ENCODE measurements around the gene GALNT5. TPM values are rescaled to one million over a fixed set of nuclear protein-coding genes. Genes with fewer than 3 reads are reported as not detected.

The GALNT5 gene
- total RNA-seq, 1 experiment from 2014 or later = 0.08 TPM

- H3K27me3 ChIP-seq (ENCODE audit: control insufficient read depth, insufficient read depth, low read length) = peaks cover 6% of the 10 kb centered on the region; the same call in 1 of the 2 replicates
- BruUV-seq (replicated peaks) = no TSS peak
- intact Hi-C loops (cut with micrococcal nuclease; ENCODE audit: unreplicated experiment) = loop anchor here (5.0 to 10.0 kb wide), 3 partner anchors 32 to 707 kb away; no protein-coding TSS in a partner anchor
- H3K4me1 ChIP-seq (ENCODE audit: control insufficient read depth, insufficient read depth, low read length) = no peaks in the 10 kb centered on the region
- CTCF ChIA-PET = no interaction called here
- DNase-seq (ENCODE audit: low read depth, low spot score) (no peak), ATAC-seq (no peak)
- TF ChIP-seq SIN3A (IDR thresholded peaks at IDR 0.05; ENCODE audit: borderline replicate concordance, insufficient read depth, low read depth, low read length) (no peak), POLR2AphosphoS5 (IDR thresholded peaks at IDR 0.05; ENCODE audit: low read depth, low read length) (no peak), TCF7L2 (IDR thresholded peaks at IDR 0.05; ENCODE audit: low read depth, low read length) (no peak)
- TF ChIP-seq, protein P1, sequence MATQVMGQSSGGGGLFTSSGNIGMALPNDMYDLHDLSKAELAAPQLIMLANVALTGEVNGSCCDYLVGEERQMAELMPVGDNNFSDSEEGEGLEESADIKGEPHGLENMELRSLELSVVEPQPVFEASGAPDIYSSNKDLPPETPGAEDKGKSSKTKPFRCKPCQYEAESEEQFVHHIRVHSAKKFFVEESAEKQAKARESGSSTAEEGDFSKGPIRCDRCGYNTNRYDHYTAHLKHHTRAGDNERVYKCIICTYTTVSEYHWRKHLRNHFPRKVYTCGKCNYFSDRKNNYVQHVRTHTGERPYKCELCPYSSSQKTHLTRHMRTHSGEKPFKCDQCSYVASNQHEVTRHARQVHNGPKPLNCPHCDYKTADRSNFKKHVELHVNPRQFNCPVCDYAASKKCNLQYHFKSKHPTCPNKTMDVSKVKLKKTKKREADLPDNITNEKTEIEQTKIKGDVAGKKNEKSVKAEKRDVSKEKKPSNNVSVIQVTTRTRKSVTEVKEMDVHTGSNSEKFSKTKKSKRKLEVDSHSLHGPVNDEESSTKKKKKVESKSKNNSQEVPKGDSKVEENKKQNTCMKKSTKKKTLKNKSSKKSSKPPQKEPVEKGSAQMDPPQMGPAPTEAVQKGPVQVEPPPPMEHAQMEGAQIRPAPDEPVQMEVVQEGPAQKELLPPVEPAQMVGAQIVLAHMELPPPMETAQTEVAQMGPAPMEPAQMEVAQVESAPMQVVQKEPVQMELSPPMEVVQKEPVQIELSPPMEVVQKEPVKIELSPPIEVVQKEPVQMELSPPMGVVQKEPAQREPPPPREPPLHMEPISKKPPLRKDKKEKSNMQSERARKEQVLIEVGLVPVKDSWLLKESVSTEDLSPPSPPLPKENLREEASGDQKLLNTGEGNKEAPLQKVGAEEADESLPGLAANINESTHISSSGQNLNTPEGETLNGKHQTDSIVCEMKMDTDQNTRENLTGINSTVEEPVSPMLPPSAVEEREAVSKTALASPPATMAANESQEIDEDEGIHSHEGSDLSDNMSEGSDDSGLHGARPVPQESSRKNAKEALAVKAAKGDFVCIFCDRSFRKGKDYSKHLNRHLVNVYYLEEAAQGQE (IDR thresholded peaks at IDR 0.05; ENCODE audit: insufficient read depth in 1 of 2, low read depth in 2 of 2, low read length in 1 of 2) = no peak
- TF ChIP-seq, protein P2, sequence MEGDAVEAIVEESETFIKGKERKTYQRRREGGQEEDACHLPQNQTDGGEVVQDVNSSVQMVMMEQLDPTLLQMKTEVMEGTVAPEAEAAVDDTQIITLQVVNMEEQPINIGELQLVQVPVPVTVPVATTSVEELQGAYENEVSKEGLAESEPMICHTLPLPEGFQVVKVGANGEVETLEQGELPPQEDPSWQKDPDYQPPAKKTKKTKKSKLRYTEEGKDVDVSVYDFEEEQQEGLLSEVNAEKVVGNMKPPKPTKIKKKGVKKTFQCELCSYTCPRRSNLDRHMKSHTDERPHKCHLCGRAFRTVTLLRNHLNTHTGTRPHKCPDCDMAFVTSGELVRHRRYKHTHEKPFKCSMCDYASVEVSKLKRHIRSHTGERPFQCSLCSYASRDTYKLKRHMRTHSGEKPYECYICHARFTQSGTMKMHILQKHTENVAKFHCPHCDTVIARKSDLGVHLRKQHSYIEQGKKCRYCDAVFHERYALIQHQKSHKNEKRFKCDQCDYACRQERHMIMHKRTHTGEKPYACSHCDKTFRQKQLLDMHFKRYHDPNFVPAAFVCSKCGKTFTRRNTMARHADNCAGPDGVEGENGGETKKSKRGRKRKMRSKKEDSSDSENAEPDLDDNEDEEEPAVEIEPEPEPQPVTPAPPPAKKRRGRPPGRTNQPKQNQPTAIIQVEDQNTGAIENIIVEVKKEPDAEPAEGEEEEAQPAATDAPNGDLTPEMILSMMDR (IDR thresholded peaks at IDR 0.05) = no peak
- in situ Hi-C loops (cut with HindIII; ENCODE audit: low pct_unique_long_range_greater_than_20kb, low sequenced_read_pairs) = no loop called here
- no peaks in the 10 kb centered on the region for H3K36me3 ChIP-seq (ENCODE audit: control insufficient read depth, insufficient read depth, low read length)
- H3K4me3 ChIP-seq (ENCODE audit: low read depth in 2 of 2, low read length in 2 of 2) = no peak overlapping the region
- H3K9me3 ChIP-seq (ENCODE audit: control insufficient read depth, insufficient read depth, low read depth, low read length) = no peaks in the 10 kb centered on the region
- no peak overlapping the region for H3K27ac ChIP-seq (ENCODE audit: low read length)
- POLR2A ChIA-PET = no interaction called here
These were observed 47.6 kb downstream of the GALNT5 start for GRCh38 chr2:157304811-157305722.

DNA sequence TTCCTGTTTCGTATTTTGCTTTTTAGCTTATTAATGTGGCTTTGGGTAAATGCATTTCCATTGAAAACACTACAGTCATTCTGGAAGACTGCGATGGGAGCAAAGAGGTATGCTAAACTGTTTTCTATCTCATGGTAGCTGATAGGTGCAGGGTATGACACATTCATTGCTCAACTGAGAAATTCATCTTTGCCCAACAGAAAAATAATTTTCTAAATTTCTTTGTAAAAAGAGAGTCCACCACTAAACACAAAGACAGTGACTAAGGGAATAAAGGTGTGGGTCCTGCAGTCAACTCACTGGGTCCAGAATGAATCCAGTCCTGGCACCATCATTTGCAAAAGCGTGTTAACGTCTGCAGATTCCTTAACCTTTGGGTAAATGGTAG, 48.2 kb downstream of the GALNT5 start:
- ChIA-PET CTCF (no interaction called here), POLR2A (no interaction called here)
- intact Hi-C loops (cut with micrococcal nuclease; ENCODE audit: unreplicated experiment) = loop anchor here (10.0 kb wide), 1 partner anchor 179 kb away; no protein-coding TSS in a partner anchor
- H3K9me3 ChIP-seq (ENCODE audit: control insufficient read depth, insufficient read depth, low read depth, low read length) = no peaks in the 10 kb centered on the region
- ATAC-seq (no peak), DNase-seq (ENCODE audit: low read depth, low spot score) (no peak)
- no peaks in the 10 kb centered on the region for H3K4me1 ChIP-seq (ENCODE audit: control insufficient read depth, insufficient read depth, low read length)
- TF ChIP-seq POLR2AphosphoS5 (IDR thresholded peaks at IDR 0.05; ENCODE audit: low read depth, low read length) (no peak), TCF7L2 (IDR thresholded peaks at IDR 0.05; ENCODE audit: low read depth, low read length) (no peak), SIN3A (IDR thresholded peaks at IDR 0.05; ENCODE audit: borderline replicate concordance, insufficient read depth, low read depth, low read length) (no peak)
- TF ChIP-seq, protein P2 (IDR thresholded peaks at IDR 0.05) = no peak
- TF ChIP-seq, protein P1 (IDR thresholded peaks at IDR 0.05; ENCODE audit: insufficient read depth in 1 of 2, low read depth in 2 of 2, low read length in 1 of 2) = no peak
- H3K27ac ChIP-seq (ENCODE audit: low read length) = no peak overlapping the region
- in situ Hi-C loops (cut with HindIII; ENCODE audit: low pct_unique_long_range_greater_than_20kb, low sequenced_read_pairs) = no loop called here
- no peak overlapping the region for H3K4me3 ChIP-seq (ENCODE audit: low read depth in 2 of 2, low read length in 2 of 2)
- H3K36me3 ChIP-seq (ENCODE audit: control insufficient read depth, insufficient read depth, low read length) = no peaks in the 10 kb centered on the region
- peaks cover 6% of the 10 kb centered on the region; the same call in 1 of the 2 replicates for H3K27me3 ChIP-seq (ENCODE audit: control insufficient read depth, insufficient read depth, low read length)
- no TSS peak for BruUV-seq (replicated peaks)

All from Panc1 (cell line).